ENCODE measurements around the gene SYCP2L. TPM values are rescaled to one million over a fixed set of nuclear protein-coding genes. Genes with fewer than 3 reads are reported as not detected.

Gene SYCP2L
- total RNA-seq, 1 experiment from 2014 or later: 9.7 TPM

DNA sequence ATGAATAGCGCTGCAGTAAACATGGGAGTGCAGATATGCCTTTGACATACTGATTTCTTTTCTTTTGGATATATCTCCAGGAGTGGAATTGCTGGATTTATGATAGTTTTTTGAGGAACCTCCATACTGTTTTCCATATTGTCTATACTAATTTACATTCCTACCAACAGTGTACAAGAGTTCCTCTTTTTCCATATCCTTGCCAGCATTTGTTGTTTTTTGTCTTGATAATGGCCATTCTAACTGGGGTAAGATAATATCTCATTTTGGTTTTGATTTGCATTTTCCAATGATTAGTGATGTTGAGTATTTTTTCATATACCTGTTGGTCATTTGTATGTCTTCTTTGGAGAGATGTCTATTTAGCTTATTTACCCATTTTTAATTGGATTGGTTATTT lies 3.3 kb downstream of the SYCP2L start:
- Histone ChIP-seq H3K9me3 (ENCODE audit: low read depth, low read length, poor library complexity, severe bottlenecking) (no peaks in the 10 kb centered on the region), H3K27ac (ENCODE audit: low read depth, low read length, poor library complexity, severe bottlenecking) (no peak overlapping the region), H3K36me3 (ENCODE audit: insufficient read depth, low read length, poor library complexity, severe bottlenecking) (no peaks in the 10 kb centered on the region), H3K27me3 (replicated peaks; ENCODE audit: insufficient read depth, low read depth, low read length, poor library complexity) (peaks cover 2% of the 10 kb centered on the region), H3K4me3 (ENCODE audit: low read depth, low read length, poor library complexity, severe bottlenecking) (no peak overlapping the region), H3K4me1 (ENCODE audit: insufficient read depth, low read length, poor library complexity, severe bottlenecking) (peaks cover 8% of the 10 kb centered on the region)
- ChIA-PET POLR2A (ENCODE audit: low non-redundant PET) (no interaction called here), CTCF (no interaction called here)
- intact Hi-C loops (cut with micrococcal nuclease; ENCODE audit: unreplicated experiment): no loop called here
- no peak for DNase-seq (ENCODE audit: low spot score)
- BruUV-seq (replicated peaks): no TSS peak
- TF ChIP-seq EZH2 (IDR thresholded peaks at IDR 0.05; ENCODE audit: borderline replicate concordance, low read depth, low read length, poor library complexity, severe bottlenecking): no peak
- TF ChIP-seq, protein P1, sequence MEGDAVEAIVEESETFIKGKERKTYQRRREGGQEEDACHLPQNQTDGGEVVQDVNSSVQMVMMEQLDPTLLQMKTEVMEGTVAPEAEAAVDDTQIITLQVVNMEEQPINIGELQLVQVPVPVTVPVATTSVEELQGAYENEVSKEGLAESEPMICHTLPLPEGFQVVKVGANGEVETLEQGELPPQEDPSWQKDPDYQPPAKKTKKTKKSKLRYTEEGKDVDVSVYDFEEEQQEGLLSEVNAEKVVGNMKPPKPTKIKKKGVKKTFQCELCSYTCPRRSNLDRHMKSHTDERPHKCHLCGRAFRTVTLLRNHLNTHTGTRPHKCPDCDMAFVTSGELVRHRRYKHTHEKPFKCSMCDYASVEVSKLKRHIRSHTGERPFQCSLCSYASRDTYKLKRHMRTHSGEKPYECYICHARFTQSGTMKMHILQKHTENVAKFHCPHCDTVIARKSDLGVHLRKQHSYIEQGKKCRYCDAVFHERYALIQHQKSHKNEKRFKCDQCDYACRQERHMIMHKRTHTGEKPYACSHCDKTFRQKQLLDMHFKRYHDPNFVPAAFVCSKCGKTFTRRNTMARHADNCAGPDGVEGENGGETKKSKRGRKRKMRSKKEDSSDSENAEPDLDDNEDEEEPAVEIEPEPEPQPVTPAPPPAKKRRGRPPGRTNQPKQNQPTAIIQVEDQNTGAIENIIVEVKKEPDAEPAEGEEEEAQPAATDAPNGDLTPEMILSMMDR (conservative IDR thresholded peaks at IDR 0.05; ENCODE audit: low read depth, low read length): no peak

DNA sequence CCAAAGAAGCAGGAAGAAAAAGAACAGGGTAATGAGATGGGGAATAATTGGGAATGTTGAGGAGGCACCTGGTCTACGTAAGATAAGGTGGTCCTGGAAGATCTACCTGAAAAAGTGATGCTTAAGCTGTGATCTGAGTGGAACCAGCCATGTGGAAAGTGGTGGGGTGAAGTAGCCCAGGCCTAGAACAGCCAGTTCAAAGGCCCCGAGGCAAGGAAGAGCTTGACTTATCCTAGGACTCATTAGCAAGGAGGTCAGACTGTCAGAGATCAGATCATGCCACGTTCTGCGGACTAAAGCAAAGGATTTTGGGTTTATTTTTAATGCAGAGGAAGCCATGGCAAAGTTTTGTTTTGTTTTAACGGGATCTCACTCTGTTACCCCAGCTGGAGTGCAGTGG lies 5.1 kb downstream of the SYCP2L start:
- Histone ChIP-seq H3K27ac (ENCODE audit: low read depth, low read length, poor library complexity, severe bottlenecking) (no peak overlapping the region), H3K9me3 (ENCODE audit: low read depth, low read length, poor library complexity, severe bottlenecking) (no peaks in the 10 kb centered on the region), H3K27me3 (replicated peaks; ENCODE audit: insufficient read depth, low read depth, low read length, poor library complexity) (no peaks in the 10 kb centered on the region), H3K36me3 (ENCODE audit: insufficient read depth, low read length, poor library complexity, severe bottlenecking) (no peaks in the 10 kb centered on the region), H3K4me1 (ENCODE audit: insufficient read depth, low read length, poor library complexity, severe bottlenecking) (no peaks in the 10 kb centered on the region), H3K4me3 (ENCODE audit: low read depth, low read length, poor library complexity, severe bottlenecking) (no peak overlapping the region)
- ChIA-PET POLR2A (ENCODE audit: low non-redundant PET) (no interaction called here), CTCF (no interaction called here)
- DNase-seq (ENCODE audit: low spot score): no peak
- BruUV-seq (replicated peaks): no TSS peak
- TF ChIP-seq, protein P1 (conservative IDR thresholded peaks at IDR 0.05; ENCODE audit: low read depth, low read length): no peak
- TF ChIP-seq EZH2 (IDR thresholded peaks at IDR 0.05; ENCODE audit: borderline replicate concordance, low read depth, low read length, poor library complexity, severe bottlenecking): no peak
- intact Hi-C loops (cut with micrococcal nuclease; ENCODE audit: unreplicated experiment): no loop called here

DNA sequence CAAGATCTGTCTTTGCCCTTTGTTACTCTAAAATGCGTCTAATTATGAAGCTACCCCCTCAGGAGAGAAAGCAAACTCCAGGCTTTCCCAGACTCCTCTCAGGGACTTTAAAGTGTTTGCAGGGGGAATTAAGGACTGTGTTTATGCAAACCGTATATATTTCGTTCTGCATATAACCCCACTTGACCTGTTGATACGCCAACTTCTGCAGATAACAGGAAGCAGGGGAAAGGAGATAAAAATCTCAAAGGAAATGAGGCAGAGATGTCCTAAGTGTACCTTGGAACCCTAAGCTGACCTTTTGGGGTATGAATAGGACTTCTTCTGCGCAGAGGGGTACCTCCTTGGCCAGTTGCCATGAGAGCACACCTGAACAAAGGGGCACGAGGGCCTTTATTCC lies 8.1 kb downstream of the SYCP2L start:
- ChIA-PET CTCF (no interaction called here), POLR2A (ENCODE audit: low non-redundant PET) (no interaction called here)
- no peaks in the 10 kb centered on the region for H3K27me3 ChIP-seq (replicated peaks; ENCODE audit: insufficient read depth, low read depth, low read length, poor library complexity)
- no TSS peak for BruUV-seq (replicated peaks)
- no peaks in the 10 kb centered on the region for H3K36me3 ChIP-seq (ENCODE audit: insufficient read depth, low read length, poor library complexity, severe bottlenecking)
- no peaks in the 10 kb centered on the region for H3K4me1 ChIP-seq (ENCODE audit: insufficient read depth, low read length, poor library complexity, severe bottlenecking)
- no peak for DNase-seq (ENCODE audit: low spot score)
- intact Hi-C loops (cut with micrococcal nuclease; ENCODE audit: unreplicated experiment): no loop called here
- H3K4me3 ChIP-seq (ENCODE audit: low read depth, low read length, poor library complexity, severe bottlenecking): no peak overlapping the region
- no peak overlapping the region for H3K27ac ChIP-seq (ENCODE audit: low read depth, low read length, poor library complexity, severe bottlenecking)
- no peaks in the 10 kb centered on the region for H3K9me3 ChIP-seq (ENCODE audit: low read depth, low read length, poor library complexity, severe bottlenecking)
- TF ChIP-seq, protein P1 (conservative IDR thresholded peaks at IDR 0.05; ENCODE audit: low read depth, low read length): no peak
- TF ChIP-seq EZH2 (IDR thresholded peaks at IDR 0.05; ENCODE audit: borderline replicate concordance, low read depth, low read length, poor library complexity, severe bottlenecking): no peak

All from A673 (cell line).